Activated CD4-positive, alpha-beta T cell treated with anti-CD3 and anti-CD28 coated beads, Interleukin-2, amount 50 U/mL, for 16 hours (primary cell): ENCODE measurements around the gene SIDT2.

ENCODE experiments used
- DNase-seq: peaks from one replicate; pipeline ENCODE4 v3.0.0-alpha.2; 2020

SIDT2 gene

DNA sequence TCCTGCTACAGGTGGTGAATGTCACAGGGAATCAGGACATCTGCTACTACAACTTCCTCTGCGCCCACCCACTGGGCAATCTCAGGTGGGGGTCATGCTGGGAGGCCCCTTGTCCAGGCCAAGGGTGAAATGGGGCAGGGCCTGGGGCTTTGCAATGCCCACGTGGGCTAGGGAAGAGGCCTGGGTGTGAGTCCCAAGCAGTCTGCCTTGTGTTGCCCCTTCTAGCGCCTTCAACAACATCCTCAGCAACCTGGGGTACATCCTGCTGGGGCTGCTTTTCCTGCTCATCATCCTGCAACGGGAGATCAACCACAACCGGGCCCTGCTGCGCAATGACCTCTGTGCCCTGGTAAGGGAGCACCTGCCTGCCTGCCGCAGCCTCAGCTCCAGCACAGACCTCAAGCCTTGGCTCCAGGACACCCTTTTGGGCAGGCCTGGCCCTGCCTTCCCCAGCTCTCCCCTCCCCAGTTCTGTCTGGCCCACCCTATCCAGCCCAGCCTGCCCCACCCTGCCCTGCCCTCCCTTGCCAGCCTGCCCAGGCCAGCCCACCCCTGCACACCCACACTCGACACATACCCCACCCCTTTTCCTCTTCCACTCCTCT, 11.5 kb downstream of the SIDT2 start:
- no peak for DNase-seq

DNA sequence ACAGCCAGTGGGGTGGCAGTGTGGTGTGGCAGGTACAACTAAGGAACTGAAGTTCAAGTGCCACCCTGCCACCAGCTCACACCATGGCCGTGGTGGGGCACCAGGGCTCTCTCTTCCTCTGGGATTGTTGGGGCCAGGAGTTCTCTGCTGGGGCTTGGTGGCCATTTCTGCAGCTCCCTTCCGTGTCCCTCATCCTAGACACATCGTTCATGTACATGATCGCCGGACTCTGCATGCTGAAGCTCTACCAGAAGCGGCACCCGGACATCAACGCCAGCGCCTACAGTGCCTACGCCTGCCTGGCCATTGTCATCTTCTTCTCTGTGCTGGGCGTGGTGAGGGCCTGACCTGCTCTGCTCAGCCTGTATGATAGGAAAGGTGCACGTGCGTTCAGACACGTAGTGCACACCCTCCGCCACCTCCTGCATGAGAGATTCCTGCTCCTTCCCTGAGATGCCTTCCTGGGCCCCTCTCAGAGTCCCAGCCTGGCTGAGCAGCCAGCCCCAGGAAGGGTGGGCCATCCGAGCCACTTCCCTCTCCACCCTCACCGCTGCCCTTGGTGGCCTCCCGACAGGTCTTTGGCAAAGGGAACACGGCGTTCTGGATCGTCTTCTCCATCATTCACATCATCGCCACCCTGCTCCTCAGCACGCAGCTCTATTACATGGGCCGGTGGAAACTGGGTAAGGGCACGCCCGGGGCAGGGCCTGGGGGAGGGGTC, 13.3 kb downstream of the SIDT2 start:
- no peak for DNase-seq

DNA sequence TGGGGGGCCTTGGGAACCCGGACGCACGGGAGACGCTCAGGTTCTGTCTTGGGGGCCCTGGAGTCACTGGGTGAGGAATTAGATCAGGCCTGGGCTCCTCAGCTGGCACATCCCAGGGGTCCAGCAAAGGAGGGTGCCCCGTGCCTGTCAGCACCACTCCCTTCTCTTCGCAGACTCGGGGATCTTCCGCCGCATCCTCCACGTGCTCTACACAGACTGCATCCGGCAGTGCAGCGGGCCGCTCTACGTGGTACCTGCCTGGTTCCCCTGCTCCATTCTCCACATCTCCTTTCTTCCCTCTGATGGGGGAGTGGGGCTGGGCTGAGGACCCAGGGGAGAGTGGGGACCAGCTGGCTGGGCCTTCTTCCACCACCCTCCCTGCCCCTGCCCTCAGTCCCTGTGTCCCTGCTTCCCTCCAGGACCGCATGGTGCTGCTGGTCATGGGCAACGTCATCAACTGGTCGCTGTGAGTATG, 13.9 kb downstream of the SIDT2 start:
- no peak for DNase-seq

DNA sequence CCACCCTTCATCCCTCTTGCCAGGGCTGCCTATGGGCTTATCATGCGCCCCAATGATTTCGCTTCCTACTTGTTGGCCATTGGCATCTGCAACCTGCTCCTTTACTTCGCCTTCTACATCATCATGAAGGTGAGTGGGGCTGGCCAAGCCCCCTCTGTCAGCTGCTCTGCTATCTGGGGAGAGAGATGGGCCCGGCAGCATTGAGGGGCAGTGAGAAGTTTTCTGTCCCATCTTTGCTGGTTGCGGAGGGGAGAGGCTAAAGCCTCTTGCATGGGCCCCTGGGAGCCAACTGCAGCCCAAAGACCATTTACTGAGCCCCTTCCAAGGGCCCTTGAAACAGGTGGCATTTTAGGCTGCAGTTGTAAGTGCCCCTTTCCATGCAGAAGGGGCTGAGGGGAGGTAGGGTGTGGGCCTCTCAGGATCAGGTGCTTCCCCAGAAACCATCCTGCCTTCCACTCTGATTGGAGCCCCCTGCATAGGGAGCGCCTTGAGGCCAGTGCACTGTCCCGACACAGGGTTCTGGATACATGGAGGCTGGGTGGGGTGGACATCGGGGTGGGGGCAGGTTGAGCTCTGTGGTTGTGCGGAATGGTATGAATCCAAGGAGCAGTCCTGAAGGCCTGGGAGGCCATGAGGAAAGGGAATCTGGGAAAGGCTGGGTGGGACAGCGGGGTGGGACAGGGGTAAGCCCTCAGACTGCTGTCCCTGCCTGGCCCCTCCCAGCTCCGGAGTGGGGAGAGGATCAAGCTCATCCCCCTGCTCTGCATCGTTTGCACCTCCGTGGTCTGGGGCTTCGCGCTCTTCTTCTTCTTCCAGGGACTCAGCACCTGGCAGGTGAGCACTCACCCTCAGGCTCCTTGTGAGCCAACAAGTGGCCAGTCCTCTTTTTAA, 14.8 kb downstream of the SIDT2 start:
- no peak for DNase-seq

DNA sequence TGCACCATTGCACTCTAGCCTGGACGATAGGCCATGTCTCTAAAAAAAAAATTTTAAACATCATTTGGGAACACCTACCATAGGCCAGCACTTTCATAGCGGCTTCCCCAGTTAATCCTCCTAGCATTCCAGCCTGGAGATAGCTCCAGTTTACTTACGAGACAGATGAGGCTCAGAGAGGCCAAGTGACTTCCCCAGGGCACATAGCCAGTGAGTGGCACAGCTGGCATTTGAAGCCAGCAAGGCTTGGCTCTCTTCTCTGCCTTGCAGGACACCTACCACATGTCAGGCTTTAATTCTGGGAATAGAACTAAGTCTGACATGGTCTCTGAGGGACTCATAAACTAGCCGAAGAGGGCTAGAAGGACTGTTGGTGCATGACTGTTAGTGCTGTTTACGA, 15.7 kb downstream of the SIDT2 start:
- DNase-seq = no peak

DNA sequence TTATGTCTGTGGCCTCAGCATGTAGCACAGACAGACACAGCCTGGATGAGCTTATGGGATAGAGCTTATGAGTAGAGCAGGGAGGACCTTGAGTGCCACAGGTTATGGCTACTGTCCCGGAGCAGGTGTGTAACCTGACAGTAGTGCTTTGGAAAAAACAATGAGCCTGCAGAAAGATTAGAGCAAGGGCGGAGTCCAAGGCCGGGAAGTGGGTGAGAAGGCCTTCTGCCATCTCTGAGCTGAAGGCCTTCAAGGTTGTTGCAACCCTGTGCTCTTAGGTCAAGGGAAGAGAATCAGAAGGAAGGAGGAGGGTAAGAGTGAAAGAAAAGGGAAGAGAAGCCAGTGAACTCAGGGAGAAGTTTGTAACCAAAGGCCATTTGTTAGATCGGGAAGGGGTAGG, 16.7 kb downstream of the SIDT2 start:
- DNase-seq = no peak

DNA sequence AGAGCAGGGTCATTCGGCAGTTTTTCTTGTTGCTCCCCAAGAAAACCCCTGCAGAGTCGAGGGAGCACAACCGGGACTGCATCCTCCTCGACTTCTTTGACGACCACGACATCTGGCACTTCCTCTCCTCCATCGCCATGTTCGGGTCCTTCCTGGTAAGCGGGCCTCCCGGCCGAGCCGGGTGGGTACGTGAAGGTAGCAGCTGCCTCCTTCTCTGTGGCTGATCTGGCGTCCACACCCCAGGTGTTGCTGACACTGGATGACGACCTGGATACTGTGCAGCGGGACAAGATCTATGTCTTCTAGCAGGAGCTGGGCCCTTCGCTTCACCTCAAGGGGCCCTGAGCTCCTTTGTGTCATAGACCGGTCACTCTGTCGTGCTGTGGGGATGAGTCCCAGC, 17.2 kb downstream of the SIDT2 start:
- no peak for DNase-seq

DNA sequence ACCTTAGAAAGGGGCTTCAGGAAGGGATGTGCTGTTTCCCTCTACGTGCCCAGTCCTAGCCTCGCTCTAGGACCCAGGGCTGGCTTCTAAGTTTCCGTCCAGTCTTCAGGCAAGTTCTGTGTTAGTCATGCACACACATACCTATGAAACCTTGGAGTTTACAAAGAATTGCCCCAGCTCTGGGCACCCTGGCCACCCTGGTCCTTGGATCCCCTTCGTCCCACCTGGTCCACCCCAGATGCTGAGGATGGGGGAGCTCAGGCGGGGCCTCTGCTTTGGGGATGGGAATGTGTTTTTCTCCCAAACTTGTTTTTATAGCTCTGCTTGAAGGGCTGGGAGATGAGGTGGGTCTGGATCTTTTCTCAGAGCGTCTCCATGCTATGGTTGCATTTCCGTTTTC, 18.5 kb downstream of the SIDT2 start:
- no peak for DNase-seq

DNA sequence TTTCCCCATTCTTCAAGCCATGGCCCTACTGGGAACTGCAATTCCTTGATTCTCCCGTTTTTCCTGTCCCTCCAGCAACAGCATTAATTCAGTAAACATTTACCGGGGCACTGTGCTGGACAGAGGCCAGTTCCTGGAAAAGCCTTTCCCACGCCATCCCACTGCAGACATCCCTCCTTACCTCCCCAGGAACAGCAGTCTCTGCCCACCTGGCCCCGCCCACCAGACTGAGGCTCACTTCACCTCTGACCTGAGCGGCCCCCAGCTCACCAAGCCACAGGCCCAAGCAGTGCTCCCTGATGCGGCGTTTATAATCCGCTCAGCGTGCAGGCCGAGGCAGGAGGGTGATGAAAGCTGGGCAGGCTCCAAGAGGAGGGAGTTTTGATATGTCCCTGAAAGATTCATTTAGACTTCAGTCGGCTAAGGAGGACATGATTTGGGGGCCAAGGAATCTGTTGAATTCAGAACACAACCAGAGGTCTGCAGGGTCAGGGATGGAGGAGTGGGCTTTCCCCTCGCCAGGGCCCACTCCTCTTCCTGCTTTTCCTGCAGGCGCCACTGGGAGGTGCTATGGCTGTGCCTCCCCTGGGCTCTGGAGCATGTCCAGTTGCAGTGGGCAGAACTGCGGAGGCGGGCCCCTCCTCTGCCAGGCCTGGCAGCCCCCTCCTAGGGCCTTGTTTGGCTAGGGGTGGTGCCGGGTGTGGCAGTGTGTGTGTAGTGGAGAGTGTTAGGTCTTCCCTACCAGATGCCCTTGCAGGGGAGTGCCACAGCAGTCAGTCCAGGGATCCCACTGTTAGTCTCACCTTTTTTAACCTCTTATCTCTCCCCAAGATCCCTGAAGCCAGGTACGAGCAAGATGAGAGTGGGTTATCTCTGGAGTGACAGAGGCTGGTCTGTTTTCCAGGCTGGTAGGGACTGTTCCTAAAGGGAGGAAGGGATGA, 19.2 kb downstream of the SIDT2 start:
- no peak for DNase-seq

DNA sequence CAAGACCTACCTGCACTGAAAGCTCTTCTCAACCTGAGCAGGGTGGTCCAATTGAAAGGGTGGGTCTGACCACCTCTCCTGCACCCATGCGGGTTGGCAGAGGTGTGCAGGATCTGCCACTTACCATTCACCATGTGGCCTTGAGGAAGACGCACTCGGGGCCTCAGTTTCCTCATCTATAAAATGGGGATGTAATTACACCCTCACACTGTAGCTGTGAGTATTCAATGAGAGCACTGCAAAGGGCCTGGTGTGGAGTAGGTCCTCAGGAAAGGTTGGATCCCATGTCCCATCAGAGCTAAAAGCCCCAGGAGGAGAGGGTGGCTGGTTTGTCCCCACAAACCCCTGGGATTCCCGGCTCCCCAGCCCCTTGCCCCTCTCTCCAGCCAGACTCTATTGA, 20.1 kb downstream of the SIDT2 start:
- DNase-seq = no peak

DNA sequence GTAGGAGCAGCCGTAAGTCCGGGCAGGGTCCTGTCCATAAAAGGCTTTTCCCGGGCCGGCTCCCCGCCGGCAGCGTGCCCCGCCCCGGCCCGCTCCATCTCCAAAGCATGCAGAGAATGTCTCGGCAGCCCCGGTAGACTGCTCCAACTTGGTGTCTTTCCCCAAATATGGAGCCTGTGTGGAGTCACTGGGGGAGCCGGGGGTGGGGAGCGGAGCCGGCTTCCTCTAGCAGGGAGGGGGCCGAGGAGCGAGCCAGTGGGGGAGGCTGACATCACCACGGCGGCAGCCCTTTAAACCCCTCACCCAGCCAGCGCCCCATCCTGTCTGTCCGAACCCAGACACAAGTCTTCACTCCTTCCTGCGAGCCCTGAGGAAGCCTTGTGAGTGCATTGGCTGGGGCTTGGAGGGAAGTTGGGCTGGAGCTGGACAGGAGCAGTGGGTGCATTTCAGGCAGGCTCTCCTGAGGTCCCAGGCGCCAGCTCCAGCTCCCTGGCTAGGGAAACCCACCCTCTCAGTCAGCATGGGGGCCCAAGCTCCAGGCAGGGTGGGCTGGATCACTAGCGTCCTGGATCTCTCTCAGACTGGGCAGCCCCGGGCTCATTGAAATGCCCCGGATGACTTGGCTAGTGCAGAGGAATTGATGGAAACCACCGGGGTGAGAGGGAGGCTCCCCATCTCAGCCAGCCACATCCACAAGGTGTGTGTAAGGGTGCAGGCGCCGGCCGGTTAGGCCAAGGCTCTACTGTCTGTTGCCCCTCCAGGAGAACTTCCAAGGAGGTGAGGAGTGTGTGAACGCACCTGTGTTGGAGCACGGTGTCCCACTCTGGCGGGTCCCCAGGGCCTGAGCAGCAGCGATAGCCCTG, 20.7 kb downstream of the SIDT2 start, which contains the start of gene TAGLN:
TAGLN (plus strand) TSS at position 318 of the 863 bp plus-strand sequence. CDS start 3,644 bp downstream, outside the sequence.
- no peak for DNase-seq

DNA sequence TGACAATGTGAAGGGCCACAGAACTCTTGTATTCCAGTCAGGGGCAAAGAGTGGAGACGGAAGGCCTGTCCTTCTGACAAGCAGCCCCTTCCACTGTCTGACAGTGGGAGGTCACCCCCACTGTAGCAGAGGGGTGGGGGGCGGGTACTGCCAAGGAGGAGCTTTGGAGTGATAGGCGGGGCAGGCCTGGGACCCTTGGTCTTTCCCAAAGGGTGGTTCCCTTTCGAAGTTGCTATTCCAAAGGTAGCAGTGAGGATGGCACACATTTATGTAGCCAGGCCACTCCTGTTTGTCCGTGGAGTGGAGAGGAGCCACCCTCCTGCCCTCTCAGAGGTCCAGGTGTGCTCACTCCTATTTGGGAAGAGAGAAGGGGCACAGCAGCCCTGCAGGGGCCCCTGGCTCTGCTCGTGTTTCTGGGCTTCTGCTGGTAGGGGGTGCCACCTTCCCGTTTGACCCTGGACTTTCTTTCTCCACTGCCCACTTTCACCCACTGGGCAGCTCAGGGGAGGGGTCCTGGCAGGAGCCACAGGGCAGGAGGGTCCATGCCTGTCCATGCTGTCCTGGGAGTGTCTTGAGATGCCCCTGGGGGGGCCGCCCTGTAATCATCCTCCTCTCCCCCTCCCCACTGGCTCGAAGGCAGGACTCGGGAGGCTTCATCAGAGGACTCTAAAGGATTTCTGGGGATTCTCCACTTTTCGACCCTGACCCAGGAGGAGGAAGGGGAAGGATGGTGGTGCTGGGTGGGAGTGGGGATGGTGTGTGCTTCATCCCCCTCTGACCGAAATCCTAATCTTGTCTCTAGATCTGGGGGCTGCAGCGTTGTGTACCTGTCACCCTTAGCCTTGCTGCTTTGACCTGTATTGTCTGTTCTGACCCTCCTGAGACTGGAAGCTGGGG, 21.6 kb downstream of the SIDT2 start:
- no peak for DNase-seq

DNA sequence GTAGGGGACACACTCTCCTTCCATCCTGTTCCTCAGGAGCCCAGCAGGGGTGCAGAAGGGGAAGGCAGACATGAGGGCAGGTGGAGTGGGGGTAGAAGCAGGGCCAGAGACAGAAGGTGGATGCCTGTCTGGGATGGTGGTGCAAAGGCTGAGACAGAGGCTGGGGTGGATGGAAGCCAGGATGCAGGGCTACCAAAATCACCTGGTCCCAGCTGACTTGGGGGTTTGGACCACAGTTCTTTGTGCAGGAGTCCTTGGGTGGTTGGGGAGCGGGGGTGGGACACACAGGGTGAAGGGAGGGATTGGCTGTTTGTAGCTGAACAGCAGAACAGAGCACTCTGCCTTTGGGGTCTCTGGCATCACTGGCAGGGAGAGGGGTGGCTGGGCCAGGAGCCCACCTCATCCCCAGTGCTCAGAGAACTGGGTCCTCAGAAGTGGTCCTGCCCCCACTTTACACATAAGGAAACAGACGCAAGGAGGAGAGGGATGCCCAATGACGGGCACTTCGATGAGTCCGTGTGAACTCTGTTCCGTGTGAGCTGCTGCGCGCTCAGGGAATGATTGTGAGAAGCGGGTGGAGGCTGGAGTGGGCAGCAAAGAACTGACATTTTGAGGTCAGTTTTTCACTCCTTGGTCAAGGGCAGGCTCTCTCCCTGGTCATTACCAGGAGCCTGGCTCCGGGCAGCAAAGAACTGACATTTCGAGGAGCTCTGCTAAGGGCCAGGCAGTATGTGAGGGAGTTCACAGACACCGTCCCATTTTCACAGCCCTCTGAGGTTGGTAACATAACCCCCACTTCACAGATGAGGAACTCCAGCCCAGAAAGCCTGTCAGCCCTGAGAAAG, 22.5 kb downstream of the SIDT2 start:
- DNase-seq = no peak

DNA sequence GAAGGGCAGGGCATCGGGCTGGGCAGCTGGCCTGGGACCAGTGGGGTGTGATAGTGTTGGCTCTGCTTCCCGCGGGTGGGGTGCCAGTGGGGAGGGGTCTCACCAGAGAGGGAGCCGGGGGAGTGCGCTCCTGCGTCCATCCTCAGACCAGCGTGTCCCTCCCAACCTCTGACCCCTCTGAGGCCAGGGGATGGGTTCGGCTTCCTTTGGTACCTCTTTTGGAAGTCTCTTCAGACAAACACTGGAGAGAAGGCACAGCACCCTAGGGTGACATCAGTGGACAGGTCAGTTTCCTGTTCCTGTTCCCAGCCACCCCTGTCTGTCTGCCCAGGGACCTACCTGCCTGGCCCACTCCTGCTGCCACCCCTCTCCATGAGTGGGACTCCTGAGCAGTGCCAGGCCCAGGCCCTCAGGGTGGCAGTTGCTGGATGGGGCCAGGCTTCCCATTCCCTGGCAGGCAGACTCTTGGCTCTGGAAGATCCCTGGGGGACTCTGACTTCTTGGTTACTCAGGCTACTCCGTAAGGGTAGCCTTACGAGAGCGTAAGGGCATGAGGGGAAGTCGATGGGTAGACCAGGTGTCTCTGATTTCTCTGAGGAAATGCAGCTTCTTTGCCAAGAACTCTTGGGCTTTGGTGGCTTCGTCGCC, 23.2 kb downstream of the SIDT2 start:
- DNase-seq = no peak

DNA sequence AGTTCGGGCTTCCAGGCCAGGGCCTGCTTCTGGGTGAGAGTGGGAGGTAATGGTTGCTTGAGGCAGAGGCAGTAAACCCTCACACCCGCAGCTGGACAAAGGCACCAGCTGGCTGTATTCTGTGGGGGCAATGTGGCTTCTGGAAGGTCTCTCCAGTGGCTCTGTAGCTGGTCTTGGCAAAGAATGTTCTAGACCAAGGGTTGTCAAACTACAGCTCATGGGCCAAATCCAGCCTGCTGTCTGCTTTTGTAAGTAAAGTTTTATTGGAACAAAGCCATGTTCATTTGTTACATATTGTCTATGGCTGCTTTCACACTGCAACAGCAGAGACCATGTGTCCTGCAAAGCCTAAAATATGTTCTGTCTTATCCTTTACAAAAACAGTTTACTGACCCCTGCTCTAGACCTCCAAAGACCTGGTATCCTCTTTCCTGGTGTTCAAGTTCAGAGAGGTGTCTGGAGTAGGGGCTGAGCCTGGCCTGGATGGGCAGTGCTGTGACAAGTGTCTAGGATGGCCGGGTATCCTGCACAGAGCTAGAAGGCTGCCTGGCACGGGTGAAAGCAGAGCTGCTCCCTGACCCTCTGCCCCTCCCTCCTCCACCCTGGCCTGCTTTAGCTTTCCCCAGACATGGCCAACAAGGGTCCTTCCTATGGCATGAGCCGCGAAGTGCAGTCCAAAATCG, 24.0 kb downstream of the SIDT2 start:
- no peak for DNase-seq

DNA sequence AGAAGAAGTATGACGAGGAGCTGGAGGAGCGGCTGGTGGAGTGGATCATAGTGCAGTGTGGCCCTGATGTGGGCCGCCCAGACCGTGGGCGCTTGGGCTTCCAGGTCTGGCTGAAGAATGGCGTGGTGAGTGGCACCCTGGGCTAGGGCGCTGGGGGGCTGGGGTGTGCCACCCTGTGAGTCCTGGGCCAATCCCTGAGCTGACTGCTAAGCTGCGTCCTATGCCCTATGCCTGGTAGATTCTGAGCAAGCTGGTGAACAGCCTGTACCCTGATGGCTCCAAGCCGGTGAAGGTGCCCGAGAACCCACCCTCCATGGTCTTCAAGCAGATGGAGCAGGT, 24.5 kb downstream of the SIDT2 start:
- DNase-seq = no peak

DNA sequence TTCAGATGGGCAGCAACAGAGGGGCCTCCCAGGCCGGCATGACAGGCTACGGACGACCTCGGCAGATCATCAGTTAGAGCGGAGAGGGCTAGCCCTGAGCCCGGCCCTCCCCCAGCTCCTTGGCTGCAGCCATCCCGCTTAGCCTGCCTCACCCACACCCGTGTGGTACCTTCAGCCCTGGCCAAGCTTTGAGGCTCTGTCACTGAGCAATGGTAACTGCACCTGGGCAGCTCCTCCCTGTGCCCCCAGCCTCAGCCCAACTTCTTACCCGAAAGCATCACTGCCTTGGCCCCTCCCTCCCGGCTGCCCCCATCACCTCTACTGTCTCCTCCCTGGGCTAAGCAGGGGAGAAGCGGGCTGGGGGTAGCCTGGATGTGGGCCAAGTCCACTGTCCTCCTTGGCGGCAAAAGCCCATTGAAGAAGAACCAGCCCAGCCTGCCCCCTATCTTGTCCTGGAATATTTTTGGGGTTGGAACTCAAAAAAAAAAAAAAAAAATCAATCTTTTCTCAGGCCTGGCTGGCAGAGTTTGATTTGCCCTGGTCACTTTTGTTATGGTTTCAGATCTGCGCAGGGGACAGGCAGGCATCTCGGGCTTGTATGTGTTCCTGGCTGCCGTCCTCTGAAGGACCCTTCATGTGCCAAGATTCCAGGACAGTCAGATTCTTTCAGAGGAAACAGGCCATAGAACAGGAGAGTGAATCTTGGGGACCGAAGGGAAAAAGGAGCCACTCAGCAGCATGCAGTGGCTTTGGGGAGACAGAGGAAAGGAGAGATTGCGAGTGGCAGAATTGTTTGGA, 25.9 kb downstream of the SIDT2 start:
- DNase-seq = no peak
